ENCODE results near the gene PHF20.
"Not testable (repeated sequence)": the region's sequence is repeated elsewhere in the genome, so short reads cannot be mapped to it uniquely, and the experiment has no call there.

The PHF20 gene

GRCh38 chr20:35739294-35740163, 32.3 kb upstream of the PHF20 start:
- DNase-seq, result peak; percentile 68

GRCh38 chr20:35741892-35742740, 29.7 kb upstream of the PHF20 start, which contains the start of gene RBM39:
Gene RBM39 (minus strand): TSS chr20:35742260. CDS start chr20:35740874, 1,386 bp downstream.
- peak; percentile 100 for DNase-seq

- peak; percentile 64 for DNase-seq
Observed at GRCh38 chr20:35742741-35743523, 28.9 kb upstream of the PHF20 start.

GRCh38 chr20:35743693-35744491, 27.9 kb upstream of the PHF20 start:
- DNase-seq, result peak; percentile 53

GRCh38 chr20:35744492-35744841, 27.3 kb upstream of the PHF20 start:
- not testable (repeated sequence) for DNase-seq

GRCh38 chr20:35750611-35751010, 21.2 kb upstream of the PHF20 start:
- DNase-seq, result no peak

GRCh38 chr20:35756404-35756803, 15.4 kb upstream of the PHF20 start:
- DNase-seq, result no peak

GRCh38 chr20:35757098-35757705, 14.6 kb upstream of the PHF20 start:
- no peak for DNase-seq

GRCh38 chr20:35761548-35761947, 10.3 kb upstream of the PHF20 start:
- DNase-seq, result not testable (repeated sequence)

- DNase-seq, result no peak
Observed at GRCh38 chr20:35762461-35762860, 9.4 kb upstream of the PHF20 start.

- not testable (repeated sequence) for DNase-seq
Observed at GRCh38 chr20:35764936-35765335, 6.9 kb upstream of the PHF20 start.

- DNase-seq, result no peak
Observed at GRCh38 chr20:35766843-35767242, 5.0 kb upstream of the PHF20 start.

- peak; percentile 69 for DNase-seq
Observed at GRCh38 chr20:35767683-35768481, 3.9 kb upstream of the PHF20 start.

GRCh38 chr20:35768731-35769664, 2.8 kb upstream of the PHF20 start:
- peak; percentile 50 for DNase-seq

- DNase-seq, result no peak
Observed at GRCh38 chr20:35771367-35771688, 487 bp upstream of the PHF20 start.

- no peak for DNase-seq
Observed at GRCh38 chr20:35772563-35773058, 796 bp downstream of the PHF20 start.

GRCh38 chr20:35773154-35773751, 1.4 kb downstream of the PHF20 start:
- peak; percentile 41 for DNase-seq

GRCh38 chr20:35774391-35774790, 2.6 kb downstream of the PHF20 start:
- no peak for DNase-seq

GRCh38 chr20:35776513-35777101, 4.8 kb downstream of the PHF20 start:
- DNase-seq, result peak; percentile 83

Data from hematopoietic multipotent progenitor cell treated with erythropoietin and hydrocortisone succinate and interleukin-3 and kit ligand, for 8 days (in vitro differentiated cells).